Hepatocyte (in vitro differentiated cells): ENCODE measurements around the gene ITSN1.
"Not testable (repeated sequence)": the region's sequence is repeated elsewhere in the genome, so short reads cannot be mapped to it uniquely, and the experiment has no call there.

Source experiments
- CTCF ChIP-seq: fragments of 200-600 bp; sonication (generic); IDR thresholded peaks from 2 replicates; pipeline ENCODE4 v1.5.1; 2016; ENCODE audit warnings: antibody characterized with exemption, mild to moderate bottlenecking; ENCODE audit not compliant: poor library complexity
- EZH2phosphoT487 ChIP-seq: fragments of 200-600 bp; sonication (generic); IDR thresholded peaks from one replicate; pipeline ENCODE4 v1.6.1; 2018; ENCODE audit warnings: antibody characterized with exemption, mild to moderate bottlenecking, low read depth, moderate library complexity; ENCODE audit not compliant: unreplicated experiment, severe bottlenecking

GRCh38 chr21:33676666-33677065 lies 34.4 kb downstream of the ITSN1 start:
- not testable (repeated sequence) for TF ChIP-seq CTCF, EZH2phosphoT487
